K562 (cell line): ENCODE measurements around the gene C13orf46. TPM values are rescaled to one million over a fixed set of nuclear protein-coding genes. Genes with fewer than 3 reads are reported as not detected.

Source experiments
- ATAC-seq: fragments of 200-7000 bp; cut with Tn5 transposase; 3 replicates; pipeline ENCODE4 v1.9.1; 2020; ENCODE audit warnings: moderate library complexity
- BruUV-seq: library from RNA; stranded (reverse); fragments of 400-500 nt; replicated peaks from 2 replicates; lab custom pipeline; 2021; lab: Mats Ljungman, UMichigan
- CTCF ChIA-PET: fragments of 300-600 bp; formaldehyde crosslinking; extraction: SDS; loops from one replicate; lab custom pipeline; 2021; ENCODE audit warnings: low intra/inter-chr PET ratio; lab: Yijun Ruan, JAX
- POLR2A ChIA-PET: fragments of 300-600, 350-650 bp; sonication (Branson Sonifier 250); formaldehyde crosslinking; extraction: SDS; loops from one replicate; lab custom pipeline; 2021; ENCODE audit warnings: antibody characterized with exemption, inconsistent platforms; lab: Yijun Ruan, JAX
- DNase-seq, 4 experiments: peaks; one replicate each; pipeline versions ENCODE4 v3.0.0 to v3.0.0-alpha.2; 2011 to 2018; ENCODE audit warnings: low spot score in 3 of 4, mixed read lengths in 3 of 4; ENCODE audit errors: extremely low read depth in 1 of 4
- FAIRE-seq: peaks from 2 replicates; lab custom pipeline; 2011; peaks lifted over from hg19 to GRCh38; lab: Jason Lieb, UNC
- H2AFZ ChIP-seq: 2 replicates; pipeline ENCODE4 v1.6.0; 2011; ENCODE audit warnings: low read depth, low read length, control low read depth, inconsistent platforms
- H3K27ac ChIP-seq: fragments of 200-600 bp; 3 replicates; pipeline ENCODE4 v1.8.0; 2011; ENCODE audit warnings: low read depth, mild to moderate bottlenecking, control low read depth, inconsistent platforms, low read length, moderate library complexity, mixed read lengths; ENCODE audit errors: extremely low read depth
- H3K27me3 ChIP-seq, 2 experiments: fragments of 300-600 bp in 1 of 2; 2 replicates in 1 of 2; 3 replicates in 1 of 2; pipeline versions ENCODE4 v1.6.0 to v1.8.0; 2011; ENCODE audit warnings: inconsistent platforms in 2 of 2, low read length in 2 of 2, mild to moderate bottlenecking in 1 of 2, mixed read lengths in 1 of 2, moderate library complexity in 1 of 2; ENCODE audit not compliant: control insufficient read depth in 2 of 2, insufficient read depth in 2 of 2
- H3K36me3 ChIP-seq: fragments of 300-600 bp; 3 replicates; pipeline ENCODE4 v1.8.0; 2011; ENCODE audit warnings: mild to moderate bottlenecking, low read length, inconsistent platforms; ENCODE audit not compliant: control insufficient read depth, insufficient read depth
- H3K4me1 ChIP-seq, 2 experiments: fragments of 200-600 bp in 1 of 2; replicated peaks in 1 of 2; 2 replicates in 1 of 2; 3 replicates in 1 of 2; pipeline versions ENCODE4 v1.5.1 to v1.8.0; 2011; ENCODE audit warnings: inconsistent platforms in 2 of 2, low read length in 2 of 2, mild to moderate bottlenecking in 1 of 2, mixed read lengths in 1 of 2, moderate library complexity in 1 of 2; ENCODE audit not compliant: control insufficient read depth in 2 of 2, insufficient read depth in 2 of 2
- H3K4me2 ChIP-seq: 2 replicates; pipeline ENCODE4 v1.6.1; 2011; ENCODE audit warnings: low read length, control low read depth, inconsistent platforms, mixed read lengths; ENCODE audit not compliant: insufficient read depth
- H3K4me3 ChIP-seq: fragments of 200-600 bp; sonication (generic), shearing (Covaris generic); 2 replicates; pipeline ENCODE4 v1.5.1; 2016; ENCODE audit warnings: control low read depth, inconsistent platforms
- H3K79me2 ChIP-seq: fragments of 200-600 bp; 3 replicates; pipeline ENCODE4 v1.8.0; 2011; ENCODE audit warnings: low read length, inconsistent platforms; ENCODE audit not compliant: control insufficient read depth, insufficient read depth
- H3K9ac ChIP-seq, 2 experiments: 2 replicates each; pipeline versions ENCODE4 v1.6.0 to v1.6.1; 2011; ENCODE audit warnings: low read depth in 2 of 2, low read length in 2 of 2, control low read depth in 1 of 2, inconsistent platforms in 1 of 2, mild to moderate bottlenecking in 1 of 2, mixed read lengths in 1 of 2; ENCODE audit not compliant: insufficient read depth in 1 of 2
- H3K9me1 ChIP-seq: one replicate; pipeline ENCODE4 v1.6.0; 2011; ENCODE audit warnings: inconsistent platforms, mild to moderate bottlenecking, low read length, moderate library complexity; ENCODE audit not compliant: control insufficient read depth, insufficient read depth
- H3K9me3 ChIP-seq: replicated peaks from 2 replicates; pipeline ENCODE4 v1.5.1; 2011; ENCODE audit warnings: low read depth, low read length, inconsistent platforms; ENCODE audit not compliant: control insufficient read depth, insufficient read depth
- H4K20me1 ChIP-seq: replicated peaks from 2 replicates; pipeline ENCODE4 v1.6.1; 2011; ENCODE audit warnings: low read length, inconsistent platforms, mixed read lengths; ENCODE audit not compliant: control insufficient read depth, insufficient read depth
- AFF4 ChIP-seq: sonication (generic); formaldehyde crosslinking; IDR thresholded peaks from 2 replicates; pipeline ENCODE4 v1.8.0; 2023; ENCODE audit warnings: mild to moderate bottlenecking, missing genetic modification reagents
- CBFA2T2 ChIP-seq: fragments of 450-650 bp; conservative IDR thresholded peaks from 2 replicates; pipeline ENCODE4 v1.6.1; 2017; ENCODE audit warnings: mild to moderate bottlenecking
- CREB3L1 ChIP-seq: fragments of 450-650 bp; IDR thresholded peaks from 2 replicates; pipeline ENCODE4 v1.6.1; 2014; ENCODE audit warnings: low read depth, mild to moderate bottlenecking, moderate library complexity, borderline replicate concordance
- POLR2B ChIP-seq: fragments of 450-650 bp; IDR thresholded peaks from 2 replicates; pipeline ENCODE4 v1.6.1; 2018; ENCODE audit warnings: low read depth; ENCODE audit not compliant: partially characterized antibody
- SNRNP70 ChIP-seq: fragments of 200-400 bp; formaldehyde crosslinking; optimal IDR thresholded peaks from 2 replicates; pipeline ENCODE3; 2017; ENCODE audit warnings: low read depth, low read length
- ZBTB9 ChIP-seq: fragments of 450-650 bp; formaldehyde crosslinking; IDR thresholded peaks from 2 replicates; pipeline ENCODE4 v1.4.0; 2020; ENCODE audit warnings: mild to moderate bottlenecking, moderate library complexity
- ZNF121 ChIP-seq: sonication (generic); formaldehyde crosslinking; conservative IDR thresholded peaks from 2 replicates; pipeline ENCODE4 v1.8.0; 2022; ENCODE audit warnings: missing genetic modification reagents
- ZNF133 ChIP-seq: fragments of 250-450 bp; sonication (Bioruptor Pico); IDR thresholded peaks from 2 replicates; pipeline ENCODE4 v1.4.0; 2020; ENCODE audit warnings: mild to moderate bottlenecking
- ZNF277 ChIP-seq: fragments of 250-450 bp; sonication (Bioruptor Pico); IDR thresholded peaks from 2 replicates; pipeline ENCODE4 v1.8.0; 2022; ENCODE audit warnings: inconsistent platforms, mild to moderate bottlenecking, moderate library complexity, borderline replicate concordance
- ZNF764 ChIP-seq: fragments of 250-450 bp; sonication (Bioruptor Pico); IDR thresholded peaks from 2 replicates; pipeline ENCODE4 v1.4.0; 2020; ENCODE audit warnings: low read depth, mild to moderate bottlenecking, moderate library complexity
- WGBS: fragments of 100-300 bp; shearing (Covaris generic); methylation state at CpG from one replicate; pipeline ENCODE4 v1.1.6; 2016; ENCODE audit warnings: low coverage, mixed read lengths; ENCODE audit not compliant: insufficient coverage; ENCODE audit errors: missing lambda C conversion rate; 5-methylcytosine and 5-hydroxymethylcytosine counted together
- in situ Hi-C: fragments of 300-500 bp; cut with MboI; formaldehyde crosslinking; loops from 4 replicates; pipeline ENCODE4 v1.15.0; 2018; ENCODE audit warnings: inconsistent platforms, mixed read lengths
- intact Hi-C: fragments of 100-400 bp; cut with micrococcal nuclease; formaldehyde crosslinking; loops from 2 replicates; pipeline ENCODE4 v1.14.2; 2022
- polyA plus RNA-seq, 8 experiments: library from polyadenylated mRNA; depleted of rRNA in 4 of 8; stranded (reverse) in 5 of 8; unstranded in 3 of 8; fragments of >200 nt; fragmentation: Nextera tagmentation in 2 of 8; fragmentation: Illumina TruSeq in 1 of 8; extraction: Ambion mirVana in 2 of 8; extraction: Trizol in 1 of 8; gene quantifications; 2 replicates each; pipeline versions ENCODE4 v1.2.1 to v1.2.3, GENCODE V29; 2011 to 2014; ENCODE audit warnings: inconsistent platforms in 1 of 8, missing spikeins in 1 of 8
- total RNA-seq, 7 experiments: library from RNA; depleted of rRNA in 6 of 7; stranded (reverse); fragments of >200 nt in 6 of 7; fragmentation: Illumina TruSeq in 2 of 7; extraction: Trizol in 2 of 7; gene quantifications; 2 replicates each; pipeline versions ENCODE4 v1.2.1 to v1.2.3, GENCODE V29; 2011 to 2021; ENCODE audit warnings: low replicate concordance in 1 of 7

C13orf46 gene
- total and polyA plus RNA-seq, 9 of the 15 experiments (the other 6 are each of a cell fraction or from before 2014, with no cell fraction given) = 0.04 to 0.24 (median 0.05) TPM; not detected in 4

GRCh38 chr13:113982296-113982661 is 8.4 kb upstream of the C13orf46 start (continued):
- TF ChIP-seq ZBTB9 (no peak), ZNF277 (CRISPR knock-in tag) (no peak)

- in situ Hi-C loops (no loop called here), intact Hi-C loops (no loop called here)
- CTCF ChIA-PET = no interaction called here
- H3K4me3 ChIP-seq = no peak overlapping the region
- POLR2A ChIA-PET = no interaction called here
- no peak for FAIRE-seq
- no peaks in the 10 kb centered on the region for H3K9me3 ChIP-seq
- H3K9me1 ChIP-seq = no peaks in the 10 kb centered on the region
- H3K27ac ChIP-seq = no peak overlapping the region
- no peaks in the 10 kb centered on the region for H3K27me3 ChIP-seq
- peaks cover 32% of the 10 kb centered on the region; the same call in 2 of the 3 replicates for H3K36me3 ChIP-seq
- no peak overlapping the region for H3K9ac ChIP-seq
- H3K4me2 ChIP-seq = no peak overlapping the region
- no peak for DNase-seq
- H4K20me1 ChIP-seq = no peaks in the 10 kb centered on the region
- H3K79me2 ChIP-seq = no peaks in the 10 kb centered on the region
- no TSS peak for BruUV-seq
- no peak overlapping the region for H2AFZ ChIP-seq
- peaks cover 0 to 4% of the 10 kb centered on the region in 2 experiments; a peak in 1 of 5 replicates for H3K4me1 ChIP-seq
- 97% methylated on average over 18 of the region's 28 CpGs for WGBS
- ATAC-seq = no peak
- TF ChIP-seq AFF4 (no peak), CREB3L1 (no peak), ZNF133 (CRISPR knock-in tag) (no peak), SNRNP70 (no peak), POLR2B (no peak), CBFA2T2 (no peak), ZNF764 (CRISPR knock-in tag) (no peak), ZNF121 (CRISPR knock-in tag) (no peak)
These were observed 7.9 kb upstream of the C13orf46 start for GRCh38 chr13:113981611-113982295.
